ENCODE results near the gene CECR2. TPM values are rescaled to one million over a fixed set of nuclear protein-coding genes. Genes with fewer than 3 reads are reported as not detected.
A peak's percentile ranks its signal among the peaks of the same experiment; 100 is the strongest.

The CECR2 gene
- total RNA-seq, 1 donor from 2014 or later: not detected

DNA sequence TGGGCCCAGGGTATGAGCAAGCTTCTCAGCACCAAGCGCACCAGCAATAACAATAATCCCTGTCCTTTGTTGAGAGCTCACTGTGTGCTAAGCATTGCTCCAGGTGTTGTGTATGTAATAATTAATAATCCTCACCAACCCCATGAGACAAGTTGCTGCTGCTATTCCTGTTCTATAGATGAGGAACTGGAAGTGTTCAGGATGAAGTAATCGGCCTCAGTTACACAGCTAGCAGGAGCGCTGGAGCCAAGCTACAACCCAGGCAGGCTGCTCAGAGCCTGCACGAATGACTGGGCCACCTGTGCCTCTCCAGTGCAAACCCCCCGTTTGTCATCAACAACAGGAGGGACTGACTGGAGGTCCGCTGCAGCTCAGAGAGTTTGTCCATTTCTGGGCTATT is 35.2 kb upstream of the CECR2 start:
- no peak overlapping the region for H3K4me3 ChIP-seq (ENCODE audit: low read depth, low read length)
- H3K27me3 ChIP-seq (ENCODE audit: control insufficient read depth, insufficient read depth, low read length): no peaks in the 10 kb centered on the region
- no peaks in the 10 kb centered on the region for H3K36me3 ChIP-seq (ENCODE audit: control insufficient read depth, insufficient read depth, low read length)
- no peak for DNase-seq (ENCODE audit: low read depth)
- FAIRE-seq: peak; percentile 43
- TF ChIP-seq, protein P1, sequence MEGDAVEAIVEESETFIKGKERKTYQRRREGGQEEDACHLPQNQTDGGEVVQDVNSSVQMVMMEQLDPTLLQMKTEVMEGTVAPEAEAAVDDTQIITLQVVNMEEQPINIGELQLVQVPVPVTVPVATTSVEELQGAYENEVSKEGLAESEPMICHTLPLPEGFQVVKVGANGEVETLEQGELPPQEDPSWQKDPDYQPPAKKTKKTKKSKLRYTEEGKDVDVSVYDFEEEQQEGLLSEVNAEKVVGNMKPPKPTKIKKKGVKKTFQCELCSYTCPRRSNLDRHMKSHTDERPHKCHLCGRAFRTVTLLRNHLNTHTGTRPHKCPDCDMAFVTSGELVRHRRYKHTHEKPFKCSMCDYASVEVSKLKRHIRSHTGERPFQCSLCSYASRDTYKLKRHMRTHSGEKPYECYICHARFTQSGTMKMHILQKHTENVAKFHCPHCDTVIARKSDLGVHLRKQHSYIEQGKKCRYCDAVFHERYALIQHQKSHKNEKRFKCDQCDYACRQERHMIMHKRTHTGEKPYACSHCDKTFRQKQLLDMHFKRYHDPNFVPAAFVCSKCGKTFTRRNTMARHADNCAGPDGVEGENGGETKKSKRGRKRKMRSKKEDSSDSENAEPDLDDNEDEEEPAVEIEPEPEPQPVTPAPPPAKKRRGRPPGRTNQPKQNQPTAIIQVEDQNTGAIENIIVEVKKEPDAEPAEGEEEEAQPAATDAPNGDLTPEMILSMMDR (IDR thresholded peaks at IDR 0.05; ENCODE audit: insufficient read depth, low read length, severe bottlenecking): no peak

DNA sequence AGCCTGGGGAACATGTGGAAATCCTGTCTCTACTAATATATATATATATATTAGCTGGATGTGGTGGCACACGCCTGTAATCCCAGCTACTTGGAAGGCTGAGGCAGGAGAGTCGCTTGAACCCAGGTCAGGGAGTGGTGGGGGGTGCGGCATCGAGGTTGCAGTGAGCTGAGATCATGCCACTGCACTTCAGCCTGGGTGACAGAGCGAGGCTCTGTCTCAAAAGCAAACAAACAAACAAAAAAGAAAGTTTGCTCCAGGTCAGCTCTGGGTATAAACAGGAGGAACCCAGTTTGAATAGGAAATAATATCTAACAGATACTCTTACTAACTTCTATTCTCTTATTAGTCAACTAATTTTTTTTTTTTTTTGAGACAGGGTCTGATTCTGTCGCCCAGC is 34.3 kb upstream of the CECR2 start:
- H3K4me3 ChIP-seq (ENCODE audit: low read depth, low read length): no peak overlapping the region
- DNase-seq (ENCODE audit: low read depth): no peak
- TF ChIP-seq, protein P1 (IDR thresholded peaks at IDR 0.05; ENCODE audit: insufficient read depth, low read length, severe bottlenecking): no peak
- no peak for FAIRE-seq
- H3K27me3 ChIP-seq (ENCODE audit: control insufficient read depth, insufficient read depth, low read length): no peaks in the 10 kb centered on the region
- no peaks in the 10 kb centered on the region for H3K36me3 ChIP-seq (ENCODE audit: control insufficient read depth, insufficient read depth, low read length)

DNA sequence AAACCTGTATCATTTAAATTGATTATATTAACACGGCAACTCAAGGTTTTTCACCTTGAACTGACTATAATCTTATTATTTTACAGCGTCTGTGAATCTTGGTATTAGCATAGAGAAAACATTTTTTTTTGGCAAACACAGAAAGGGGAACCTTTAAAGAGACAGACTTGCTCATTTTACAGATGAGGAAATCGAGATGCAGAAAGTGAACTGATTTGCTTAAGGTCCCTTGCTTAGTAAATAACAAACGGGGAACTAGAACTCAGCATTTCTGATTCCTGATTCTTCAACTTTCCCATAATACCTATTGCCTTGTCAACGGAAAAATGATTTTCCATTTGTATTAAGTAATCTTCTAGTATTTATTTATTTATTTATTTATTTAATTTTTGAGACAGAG is 33.2 kb upstream of the CECR2 start:
- Histone ChIP-seq H3K4me3 (ENCODE audit: low read depth, low read length) (no peak overlapping the region), H3K27me3 (ENCODE audit: control insufficient read depth, insufficient read depth, low read length) (no peaks in the 10 kb centered on the region), H3K36me3 (ENCODE audit: control insufficient read depth, insufficient read depth, low read length) (no peaks in the 10 kb centered on the region)
- no peak for FAIRE-seq
- DNase-seq (ENCODE audit: low read depth): no peak
- TF ChIP-seq, protein P1 (IDR thresholded peaks at IDR 0.05; ENCODE audit: insufficient read depth, low read length, severe bottlenecking): no peak

DNA sequence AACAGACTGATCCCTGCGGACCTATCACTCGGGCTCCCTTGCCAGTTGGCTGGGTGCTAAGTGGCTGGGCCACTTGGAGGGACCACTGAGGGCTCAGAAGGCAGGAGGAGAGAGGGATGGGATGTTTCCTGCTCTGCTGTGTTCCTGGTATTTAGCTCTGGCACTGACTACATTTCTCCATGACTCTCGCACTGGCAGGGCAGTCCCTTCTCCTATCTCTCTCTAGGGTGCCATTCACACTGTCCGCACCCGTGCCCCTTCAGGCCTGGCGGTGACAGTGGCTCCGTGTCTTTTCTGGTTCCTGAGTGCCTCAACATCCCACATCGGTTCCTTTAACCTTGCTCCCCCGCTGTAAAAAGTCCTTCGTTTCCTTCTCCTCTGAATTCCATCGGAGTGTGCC is 31.6 kb upstream of the CECR2 start:
- TF ChIP-seq, protein P1 (IDR thresholded peaks at IDR 0.05; ENCODE audit: insufficient read depth, low read length, severe bottlenecking): no peak
- no peak for DNase-seq (ENCODE audit: low read depth)
- Histone ChIP-seq H3K4me3 (ENCODE audit: low read depth, low read length) (no peak overlapping the region), H3K36me3 (ENCODE audit: control insufficient read depth, insufficient read depth, low read length) (no peaks in the 10 kb centered on the region), H3K27me3 (ENCODE audit: control insufficient read depth, insufficient read depth, low read length) (no peaks in the 10 kb centered on the region)
- FAIRE-seq: no peak

DNA sequence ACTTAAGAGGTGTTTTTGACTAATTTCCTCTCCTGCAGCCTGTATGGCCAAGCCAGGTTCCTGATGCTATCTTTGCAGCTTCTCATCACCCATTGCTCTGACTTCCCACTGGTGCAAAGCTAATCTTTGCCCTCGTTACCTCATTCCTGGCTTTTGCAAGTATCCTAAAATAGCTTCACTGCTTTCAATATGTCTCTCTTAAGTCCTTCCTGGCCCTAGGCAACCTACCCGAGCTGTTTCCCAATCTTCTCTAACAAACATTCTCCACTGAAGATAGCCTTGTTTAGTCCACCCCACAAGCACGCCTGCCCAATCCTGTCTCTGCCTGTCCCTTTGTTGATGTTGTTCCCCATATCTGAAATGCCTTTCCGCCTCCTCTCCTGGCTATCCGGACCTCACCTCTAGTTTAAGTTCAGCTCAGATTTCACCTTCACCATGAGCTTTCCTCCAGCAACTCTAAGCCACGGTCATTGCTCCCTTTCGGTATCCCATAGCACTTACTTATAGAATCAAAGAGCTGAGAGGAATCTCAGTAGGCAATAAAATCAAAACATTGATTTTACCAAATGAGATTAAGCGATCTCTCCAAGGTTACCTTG is 30.1 kb upstream of the CECR2 start:
- no peak for FAIRE-seq
- Histone ChIP-seq H3K36me3 (ENCODE audit: control insufficient read depth, insufficient read depth, low read length) (no peaks in the 10 kb centered on the region), H3K27me3 (ENCODE audit: control insufficient read depth, insufficient read depth, low read length) (no peaks in the 10 kb centered on the region), H3K4me3 (ENCODE audit: low read depth, low read length) (no peak overlapping the region)
- TF ChIP-seq, protein P1 (IDR thresholded peaks at IDR 0.05; ENCODE audit: insufficient read depth, low read length, severe bottlenecking): no peak
- DNase-seq (ENCODE audit: low read depth): peak; percentile 62

DNA sequence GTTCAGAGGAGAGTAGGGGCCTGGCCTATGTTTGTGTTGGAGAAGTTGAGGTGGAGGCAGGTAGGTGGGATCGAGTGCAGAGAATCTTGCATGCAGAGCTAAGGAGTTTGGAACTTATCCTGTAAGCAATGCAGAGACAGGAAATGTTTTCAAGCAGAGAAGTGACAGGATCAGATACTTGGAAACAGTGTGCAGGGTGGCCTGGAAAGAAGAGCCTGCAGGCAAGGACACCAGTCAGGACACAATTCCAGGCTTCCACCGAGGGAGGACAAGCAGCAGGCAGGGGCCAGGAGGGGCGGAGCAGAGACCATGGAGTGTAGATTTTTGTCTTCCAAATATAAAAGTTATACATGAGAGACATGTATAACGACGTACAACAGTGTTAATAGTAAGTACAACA is 26.9 kb upstream of the CECR2 start:
- TF ChIP-seq, protein P1 (IDR thresholded peaks at IDR 0.05; ENCODE audit: insufficient read depth, low read length, severe bottlenecking): no peak
- DNase-seq (ENCODE audit: low read depth) (no peak), FAIRE-seq (no peak)
- no peaks in the 10 kb centered on the region for H3K27me3 ChIP-seq (ENCODE audit: control insufficient read depth, insufficient read depth, low read length)
- no peaks in the 10 kb centered on the region for H3K36me3 ChIP-seq (ENCODE audit: control insufficient read depth, insufficient read depth, low read length)
- H3K4me3 ChIP-seq (ENCODE audit: low read depth, low read length): no peak overlapping the region
